Measurements from ENCODE around the gene NANOS3. TPM values are rescaled to one million over a fixed set of nuclear protein-coding genes. Genes with fewer than 3 reads are reported as not detected.

Gene NANOS3
- total RNA-seq, 1 experiment from 2014 or later = not detected

DNA sequence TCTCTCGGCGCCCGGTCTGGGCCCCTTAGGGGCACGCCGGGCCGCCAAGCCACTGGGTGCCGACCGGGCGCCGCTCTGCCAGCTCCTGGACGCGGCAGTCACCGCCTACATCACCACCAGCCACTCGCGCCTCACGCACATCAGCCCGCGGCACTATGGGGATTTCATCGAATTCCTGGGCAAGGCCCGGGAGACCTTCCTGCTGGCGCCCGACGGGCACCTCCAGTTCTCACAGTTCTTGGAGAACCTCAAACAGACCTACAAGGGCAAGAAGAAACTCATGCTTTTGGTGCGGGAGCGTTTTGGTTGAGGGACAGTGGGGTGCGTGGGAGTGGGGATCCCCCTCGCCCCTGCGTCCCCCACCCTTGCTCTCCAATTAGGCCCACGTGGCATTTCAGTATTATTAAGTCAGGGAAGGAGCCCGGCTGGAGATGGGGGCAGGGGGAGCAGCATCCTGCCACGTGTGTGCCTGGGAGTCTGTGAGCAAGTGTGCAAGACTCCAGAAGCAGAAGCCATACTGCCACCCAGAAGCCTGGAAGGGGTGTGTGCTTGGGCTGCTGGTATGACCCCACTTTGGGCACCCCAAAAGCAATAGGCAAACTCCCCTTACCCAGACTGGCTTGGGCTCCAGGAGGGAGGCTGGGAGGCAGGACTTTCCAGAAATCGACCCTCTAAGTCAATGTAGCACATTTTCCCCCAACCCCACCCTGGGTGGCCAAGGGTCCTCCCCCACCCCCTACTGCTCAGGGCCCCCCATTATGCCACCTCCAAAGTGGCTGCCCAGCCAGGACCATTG, 46.0 kb upstream of the NANOS3 start:
- DNase-seq (ENCODE audit: low read depth, low spot score) = no peak
- no peaks in the 10 kb centered on the region for H3K27me3 ChIP-seq (ENCODE audit: insufficient read depth, low read length)
- TF ChIP-seq FOSL1 (IDR thresholded peaks at IDR 0.05; ENCODE audit: low read depth) = no peak
- no peak for TF ChIP-seq SP1 (IDR thresholded peaks at IDR 0.05; ENCODE audit: low read depth)
- no peak for TF ChIP-seq EZH2phosphoT487 (IDR thresholded peaks at IDR 0.05; ENCODE audit: borderline replicate concordance)
- TF ChIP-seq, protein P1, sequence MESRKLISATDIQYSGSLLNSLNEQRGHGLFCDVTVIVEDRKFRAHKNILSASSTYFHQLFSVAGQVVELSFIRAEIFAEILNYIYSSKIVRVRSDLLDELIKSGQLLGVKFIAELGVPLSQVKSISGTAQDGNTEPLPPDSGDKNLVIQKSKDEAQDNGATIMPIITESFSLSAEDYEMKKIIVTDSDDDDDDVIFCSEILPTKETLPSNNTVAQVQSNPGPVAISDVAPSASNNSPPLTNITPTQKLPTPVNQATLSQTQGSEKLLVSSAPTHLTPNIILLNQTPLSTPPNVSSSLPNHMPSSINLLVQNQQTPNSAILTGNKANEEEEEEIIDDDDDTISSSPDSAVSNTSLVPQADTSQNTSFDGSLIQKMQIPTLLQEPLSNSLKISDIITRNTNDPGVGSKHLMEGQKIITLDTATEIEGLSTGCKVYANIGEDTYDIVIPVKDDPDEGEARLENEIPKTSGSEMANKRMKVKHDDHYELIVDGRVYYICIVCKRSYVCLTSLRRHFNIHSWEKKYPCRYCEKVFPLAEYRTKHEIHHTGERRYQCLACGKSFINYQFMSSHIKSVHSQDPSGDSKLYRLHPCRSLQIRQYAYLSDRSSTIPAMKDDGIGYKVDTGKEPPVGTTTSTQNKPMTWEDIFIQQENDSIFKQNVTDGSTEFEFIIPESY (IDR thresholded peaks at IDR 0.05; ENCODE audit: extremely low read depth, insufficient replicate concordance, low read length) = no peak
- TF ChIP-seq EGR1 (IDR thresholded peaks at IDR 0.05; ENCODE audit: low read depth) = no peak
- TF ChIP-seq CEBPB (IDR thresholded peaks at IDR 0.05; ENCODE audit: low read depth) = no peak
- no peak for TF ChIP-seq RAD21 (IDR thresholded peaks at IDR 0.05; ENCODE audit: low read depth)
- TF ChIP-seq, protein P2, sequence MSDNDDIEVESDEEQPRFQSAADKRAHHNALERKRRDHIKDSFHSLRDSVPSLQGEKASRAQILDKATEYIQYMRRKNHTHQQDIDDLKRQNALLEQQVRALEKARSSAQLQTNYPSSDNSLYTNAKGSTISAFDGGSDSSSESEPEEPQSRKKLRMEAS (IDR thresholded peaks at IDR 0.05) = no peak
- no peak for TF ChIP-seq ELF1 (IDR thresholded peaks at IDR 0.05; ENCODE audit: borderline replicate concordance, low read depth)
- no peak for TF ChIP-seq ZNF274 (IDR thresholded peaks at IDR 0.05; ENCODE audit: low read depth, low read length)
- no peak for TF ChIP-seq SRF (IDR thresholded peaks at IDR 0.05; ENCODE audit: low read depth)
- TF ChIP-seq, protein P3, sequence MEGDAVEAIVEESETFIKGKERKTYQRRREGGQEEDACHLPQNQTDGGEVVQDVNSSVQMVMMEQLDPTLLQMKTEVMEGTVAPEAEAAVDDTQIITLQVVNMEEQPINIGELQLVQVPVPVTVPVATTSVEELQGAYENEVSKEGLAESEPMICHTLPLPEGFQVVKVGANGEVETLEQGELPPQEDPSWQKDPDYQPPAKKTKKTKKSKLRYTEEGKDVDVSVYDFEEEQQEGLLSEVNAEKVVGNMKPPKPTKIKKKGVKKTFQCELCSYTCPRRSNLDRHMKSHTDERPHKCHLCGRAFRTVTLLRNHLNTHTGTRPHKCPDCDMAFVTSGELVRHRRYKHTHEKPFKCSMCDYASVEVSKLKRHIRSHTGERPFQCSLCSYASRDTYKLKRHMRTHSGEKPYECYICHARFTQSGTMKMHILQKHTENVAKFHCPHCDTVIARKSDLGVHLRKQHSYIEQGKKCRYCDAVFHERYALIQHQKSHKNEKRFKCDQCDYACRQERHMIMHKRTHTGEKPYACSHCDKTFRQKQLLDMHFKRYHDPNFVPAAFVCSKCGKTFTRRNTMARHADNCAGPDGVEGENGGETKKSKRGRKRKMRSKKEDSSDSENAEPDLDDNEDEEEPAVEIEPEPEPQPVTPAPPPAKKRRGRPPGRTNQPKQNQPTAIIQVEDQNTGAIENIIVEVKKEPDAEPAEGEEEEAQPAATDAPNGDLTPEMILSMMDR (IDR thresholded peaks at IDR 0.05 in 2 of 3, conservative IDR thresholded peaks at IDR 0.05 in 1 of 3; ENCODE audit: borderline replicate concordance in 1 of 3, insufficient read depth in 1 of 3, low read depth in 2 of 3, low read length in 2 of 3) = no peak
- TF ChIP-seq ZFX (IDR thresholded peaks at IDR 0.05) = no peak
- no peak for TF ChIP-seq SIN3A (IDR thresholded peaks at IDR 0.05; ENCODE audit: low read depth)
- RAD21 ChIA-PET (ENCODE audit: low non-redundant PET in 1 of 2, low total read pairs in 2 of 2, uncharacterized antibody in 2 of 2, unreplicated experiment in 2 of 2) = no interaction called here
- intact Hi-C loops (cut with micrococcal nuclease) = no loop called here
- ATAC-seq = no peak
- H3K27ac ChIP-seq (ENCODE audit: low read depth, low read length) = no peak overlapping the region
- no peaks in the 10 kb centered on the region; the same call in 1 of the 2 replicates for H4K20me1 ChIP-seq (ENCODE audit: insufficient read depth)
- H3K36me3 ChIP-seq (ENCODE audit: control insufficient read depth in 1 of 2, insufficient read depth in 2 of 2, low read length in 2 of 2) = peaks cover 0 to 5% of the 10 kb centered on the region in 2 experiments; a peak in 1 of 4 replicates
- POLR2A ChIA-PET = no interaction called here
- peaks cover 15 to 35% of the 10 kb centered on the region in 2 experiments; a peak in 3 of 4 replicates for H3K4me1 ChIP-seq (ENCODE audit: control insufficient read depth in 1 of 2, insufficient read depth in 2 of 2, low read length in 2 of 2)
- H3K79me2 ChIP-seq (ENCODE audit: insufficient read depth, low read length) = peaks cover 8% of the 10 kb centered on the region; the same call in 1 of the 2 replicates
- H3K4me2 ChIP-seq (ENCODE audit: low read length) = no peak overlapping the region
- H2AFZ ChIP-seq (ENCODE audit: low read depth, low read length, poor library complexity, severe bottlenecking) = no peak overlapping the region
- no TSS peak for BruUV-seq (replicated peaks)
- no peak overlapping the region for H3K9ac ChIP-seq (ENCODE audit: low read length)
- CTCF ChIA-PET = no interaction called here
- no peak overlapping the region for H3K4me3 ChIP-seq (replicated peaks in 1 of 2; ENCODE audit: low read depth in 1 of 2, low read length in 2 of 2)
- no peaks in the 10 kb centered on the region for H3K9me2 ChIP-seq (ENCODE audit: insufficient read depth)
- H3K9me3 ChIP-seq (ENCODE audit: control insufficient read depth in 1 of 2, insufficient read depth in 1 of 2, low read depth in 1 of 2, low read length in 2 of 2) = no peaks in the 10 kb centered on the region
